ENCODE data around the gene DDX25. TPM values are rescaled to one million over a fixed set of nuclear protein-coding genes. Genes with fewer than 3 reads are reported as not detected.

DDX25 gene
- total RNA-seq: not detected in 2 replicates

DNA sequence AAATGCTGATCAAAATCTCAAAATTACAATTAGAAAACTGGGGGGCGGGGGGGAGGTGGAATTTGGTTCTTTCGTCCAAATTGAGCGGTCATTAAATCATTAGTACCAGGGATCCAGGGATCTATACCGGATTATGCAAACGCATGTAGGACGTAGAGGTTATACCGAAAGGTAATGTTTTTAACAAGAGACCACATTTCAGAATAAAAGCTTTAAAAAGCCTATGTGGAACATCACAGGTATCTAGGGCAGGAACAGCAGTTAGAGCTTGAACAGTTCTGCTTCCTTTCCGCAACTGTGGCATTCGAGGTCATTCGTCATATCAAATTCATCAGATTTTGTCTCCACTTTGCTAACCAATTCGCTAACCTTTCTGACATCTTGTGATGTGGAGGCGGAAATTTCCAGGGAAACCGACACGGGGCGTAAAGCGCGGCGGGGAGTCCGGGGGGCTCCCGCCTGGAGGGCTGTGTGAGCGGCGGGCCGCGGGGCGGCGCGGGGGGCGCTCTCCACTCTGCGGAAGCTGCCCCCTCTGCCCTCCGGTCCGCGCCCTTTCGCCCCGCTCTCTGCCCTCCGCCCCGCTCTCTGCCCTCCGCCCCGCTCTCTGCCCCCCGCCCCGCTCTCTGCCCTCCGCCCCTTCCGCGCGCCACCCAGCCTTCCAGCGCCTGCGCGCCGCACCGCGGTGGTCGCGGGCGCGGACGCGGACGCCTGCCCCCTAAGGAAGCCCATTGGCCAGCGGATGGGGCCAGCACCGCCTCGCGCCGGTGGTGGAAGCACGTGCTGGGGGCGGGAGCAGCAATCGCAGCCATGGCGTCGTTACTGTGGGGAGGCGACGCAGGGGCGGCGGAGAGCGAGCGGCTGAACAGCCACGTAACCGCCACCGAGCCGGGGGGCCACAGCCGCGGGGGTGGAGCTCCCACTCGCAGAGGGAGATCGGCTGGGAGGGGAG lies at the start of gene DDX25:
TSS of gene DDX25 (plus strand) at position 798 of the 949 bp plus-strand sequence. CDS start at position 808, 10 bp downstream.

GRCh38 chr11:125887373-125888324 lies 16.7 kb upstream of the DDX25 start, which contains the start of gene HYLS1:
TSS of gene HYLS1 (plus strand) at chr11:125887668. CDS start at chr11:125899369, 11,701 bp downstream.

GRCh38 chr11:125902927-125903710 lies 1.2 kb upstream of the DDX25 start, which contains the start of gene PUS3:
TSS of gene PUS3 (minus strand) at chr11:125903206. CDS start at chr11:125896284, 6,922 bp downstream.

GRCh38 chr11:125945797-125946520 lies 41.7 kb downstream of the DDX25 start, which contains the start of gene VSIG10L2:
TSS of gene VSIG10L2 (plus strand) at chr11:125946044. CDS start at chr11:125946056, 12 bp downstream.

Other genes with a start within 250 kb of the DDX25 start
- not detected in 2 replicates for gene ACRV1, start 223.7 kb upstream of the DDX25 start, total RNA-seq
- gene PATE1, start 158.2 kb upstream of the DDX25 start, total RNA-seq: not detected in 2 replicates
- 0.13 and 0.50 TPM in 2 replicates for gene PATE2, start 125.7 kb upstream of the DDX25 start, total RNA-seq
- gene PATE3, start 116.4 kb upstream of the DDX25 start, total RNA-seq: not detected in 2 replicates
- not detected in 2 replicates for gene PATE4, start 71.2 kb upstream of the DDX25 start, total RNA-seq
- 8.9 and 15.3 TPM in 2 replicates for gene HYLS1, start 16.8 kb upstream of the DDX25 start, total RNA-seq
- 14.6 and 15.8 TPM in 2 replicates for gene PUS3, start 1.3 kb upstream of the DDX25 start, total RNA-seq
- gene VSIG10L2, start 41.5 kb downstream of the DDX25 start, total RNA-seq: not detected in 2 replicates
- 3.6 TPM in 2 replicates for gene CDON, start 158.4 kb downstream of the DDX25 start, total RNA-seq